IPS DF 19.7 (cell line): ENCODE results near the gene SDK2.
A peak's percentile ranks its signal among the peaks of the same experiment; 100 is the strongest.
"Not testable (repeated sequence)": the region's sequence is repeated elsewhere in the genome, so short reads cannot be mapped to it uniquely, and the experiment has no call there.

ENCODE experiments used
- DNase-seq: peaks from one replicate; pipeline ENCODE4 v3.0.0-alpha.2; 2013; ENCODE audit warnings: low read depth, low spot score

The SDK2 gene

GRCh38 chr17:73331060-73331459, 313.2 kb downstream of the SDK2 start:
- no peak for DNase-seq

- no peak for DNase-seq
These were observed 316.6 kb downstream of the SDK2 start for GRCh38 chr17:73327676-73328075.

- no peak for DNase-seq
These were observed 318.8 kb downstream of the SDK2 start for GRCh38 chr17:73325527-73325842.

- no peak for DNase-seq
These were observed 319.3 kb downstream of the SDK2 start for GRCh38 chr17:73324711-73325526.

GRCh38 chr17:73324160-73324475, 320.1 kb downstream of the SDK2 start:
- no peak for DNase-seq

- no peak for DNase-seq
These were observed 320.7 kb downstream of the SDK2 start for GRCh38 chr17:73323409-73324159.

- DNase-seq, result no peak
These were observed 323.5 kb downstream of the SDK2 start for GRCh38 chr17:73320601-73321264.

- no peak for DNase-seq
These were observed 324.5 kb downstream of the SDK2 start for GRCh38 chr17:73319766-73320165.

- DNase-seq, result no peak
These were observed 325.4 kb downstream of the SDK2 start for GRCh38 chr17:73318836-73319235.

- DNase-seq, result no peak
These were observed 325.8 kb downstream of the SDK2 start for GRCh38 chr17:73318427-73318813.

- DNase-seq, result no peak
These were observed 326.5 kb downstream of the SDK2 start for GRCh38 chr17:73317513-73318426.

GRCh38 chr17:73316919-73317505, 327.2 kb downstream of the SDK2 start:
- DNase-seq, result no peak

GRCh38 chr17:73315471-73315870, 328.8 kb downstream of the SDK2 start:
- no peak for DNase-seq

GRCh38 chr17:73313526-73314127, 330.6 kb downstream of the SDK2 start:
- DNase-seq, result no peak

GRCh38 chr17:73312887-73313286, 331.4 kb downstream of the SDK2 start:
- not testable (repeated sequence) for DNase-seq

- DNase-seq, result peak; percentile 40
These were observed 332.2 kb downstream of the SDK2 start, which contains the start of gene CDC42EP4 for GRCh38 chr17:73311781-73312641. TSS of gene CDC42EP4 (minus strand) at chr17:73312001. CDS start at chr17:73286500, 25,501 bp downstream.

GRCh38 chr17:73311428-73311780, 332.8 kb downstream of the SDK2 start:
- no peak for DNase-seq

GRCh38 chr17:73309727-73310596, 334.3 kb downstream of the SDK2 start:
- no peak for DNase-seq

GRCh38 chr17:73308959-73309358, 335.3 kb downstream of the SDK2 start:
- not testable (repeated sequence) for DNase-seq
